GM21447 (cell line): ENCODE results near the gene PRIM1.
"Not testable (repeated sequence)": the region's sequence is repeated elsewhere in the genome, so short reads cannot be mapped to it uniquely, and the experiment has no call there.

Experiments used
- ATAC-seq: cut with Tn5 transposase; IDR thresholded peaks from one replicate; pipeline ENCODE4 v1.9.1; 2021; ENCODE audit not compliant: unreplicated experiment

Gene PRIM1

DNA sequence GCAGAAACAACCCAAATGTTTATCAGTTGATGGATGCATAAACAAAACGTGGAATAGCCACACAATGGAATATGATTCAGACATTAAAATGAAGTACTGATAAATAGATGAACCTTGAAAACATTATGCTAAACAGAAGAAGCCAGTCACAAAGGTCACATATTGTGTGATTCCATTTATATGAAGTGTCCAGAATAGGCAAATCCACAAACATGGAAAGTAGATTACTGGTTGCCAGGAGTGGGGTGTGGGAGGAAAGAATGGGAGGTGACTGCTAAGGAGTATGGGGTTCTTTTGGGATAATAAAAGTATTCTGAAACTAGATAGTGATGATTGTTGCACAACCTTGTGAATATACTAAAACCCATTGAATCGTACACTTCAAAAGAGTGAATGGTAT, 9.7 kb upstream of the PRIM1 start:
- ATAC-seq = no peak

DNA sequence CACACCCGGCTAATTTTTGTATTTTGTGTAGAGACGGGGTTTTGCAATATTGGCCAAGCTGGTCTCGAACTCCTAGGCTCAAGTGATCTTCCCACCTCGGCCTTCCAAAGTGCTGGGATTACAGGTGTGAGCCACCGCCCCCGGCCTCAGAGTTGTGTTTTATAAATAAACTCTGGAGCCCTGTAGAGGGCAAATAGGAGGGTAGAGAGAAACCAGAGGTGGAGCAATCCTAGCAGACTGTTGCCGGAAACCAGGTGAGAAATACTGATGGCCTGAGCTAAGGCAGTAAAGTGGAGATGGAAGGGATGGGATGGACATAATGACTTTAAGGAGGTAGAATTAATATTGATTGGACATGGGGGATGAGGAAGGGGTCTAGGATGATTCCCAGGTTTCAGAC, 8.3 kb upstream of the PRIM1 start:
- ATAC-seq = no peak

DNA sequence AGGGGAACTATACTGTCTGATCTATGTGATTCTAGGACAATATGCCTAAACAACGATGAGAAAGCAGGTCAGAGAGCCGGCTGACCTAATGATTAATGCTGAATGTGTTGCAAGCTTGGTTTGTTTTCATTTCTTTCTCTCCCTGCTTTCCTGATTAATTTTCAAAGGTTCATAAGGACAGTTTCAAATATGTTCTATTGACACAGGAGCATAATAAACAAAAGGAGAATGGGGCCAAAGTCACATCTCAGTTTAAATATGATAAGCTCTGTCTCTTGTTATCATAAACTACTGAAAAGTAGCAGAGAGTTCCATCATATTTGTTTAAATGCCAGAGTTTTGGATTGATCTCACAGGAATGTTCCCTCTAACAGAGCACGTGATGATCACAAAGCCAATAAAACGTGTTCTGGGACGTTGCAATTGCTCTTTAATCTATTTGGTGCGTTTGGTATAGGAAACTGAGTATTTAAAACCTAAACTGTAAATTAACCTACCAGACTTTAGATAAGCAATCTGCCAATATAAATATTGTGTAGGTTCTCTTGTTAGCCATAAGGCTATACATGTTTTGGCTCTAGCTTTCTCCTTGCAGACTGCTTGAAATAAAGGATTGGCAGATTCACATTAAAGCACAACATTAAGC, 7.3 kb upstream of the PRIM1 start:
- ATAC-seq = no peak

DNA sequence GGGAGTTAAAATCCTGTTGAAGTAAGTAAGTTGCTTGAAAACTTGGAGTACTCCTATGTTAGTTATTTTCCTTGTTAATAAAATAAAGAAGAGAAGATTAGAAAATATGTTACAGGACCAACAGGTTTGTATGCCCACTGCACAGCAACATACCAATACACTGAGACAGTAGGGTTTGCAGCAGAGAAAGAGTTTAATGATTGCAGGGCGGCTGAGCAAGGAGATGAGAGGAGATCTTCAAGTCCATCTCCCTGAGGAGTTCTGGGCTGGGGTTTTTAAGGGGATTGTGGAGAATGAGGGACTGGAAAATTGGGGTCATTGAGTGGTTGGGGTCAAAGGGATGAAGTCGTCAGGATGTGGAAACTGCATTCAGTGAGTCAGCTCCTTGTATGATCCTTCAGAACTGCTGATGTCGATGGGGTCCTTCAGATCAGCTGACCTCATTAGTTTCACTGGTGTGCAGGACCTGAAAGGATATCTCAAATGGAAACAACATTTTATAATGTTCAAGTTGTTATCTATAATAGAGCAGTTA, 6.7 kb upstream of the PRIM1 start:
- no peak for ATAC-seq

DNA sequence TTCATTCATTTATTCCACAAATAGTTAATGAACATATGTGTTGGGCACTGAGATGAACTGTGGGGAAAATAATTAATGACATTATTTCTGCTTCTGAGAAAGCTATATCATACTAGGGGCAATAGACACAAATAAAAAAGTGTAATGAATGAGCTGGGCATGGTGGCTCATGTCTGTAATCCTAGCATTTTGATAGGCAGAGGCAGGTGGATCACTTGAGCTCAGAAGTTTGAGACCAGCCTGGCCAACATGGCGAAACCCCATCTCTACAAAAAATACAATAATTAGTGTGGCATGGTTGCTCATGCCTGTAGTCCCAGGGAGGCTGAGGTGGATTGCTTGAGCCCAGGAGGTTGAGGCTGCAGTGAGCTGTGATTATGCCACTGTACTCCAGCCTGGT, 5.8 kb upstream of the PRIM1 start:
- ATAC-seq = not testable (repeated sequence)

DNA sequence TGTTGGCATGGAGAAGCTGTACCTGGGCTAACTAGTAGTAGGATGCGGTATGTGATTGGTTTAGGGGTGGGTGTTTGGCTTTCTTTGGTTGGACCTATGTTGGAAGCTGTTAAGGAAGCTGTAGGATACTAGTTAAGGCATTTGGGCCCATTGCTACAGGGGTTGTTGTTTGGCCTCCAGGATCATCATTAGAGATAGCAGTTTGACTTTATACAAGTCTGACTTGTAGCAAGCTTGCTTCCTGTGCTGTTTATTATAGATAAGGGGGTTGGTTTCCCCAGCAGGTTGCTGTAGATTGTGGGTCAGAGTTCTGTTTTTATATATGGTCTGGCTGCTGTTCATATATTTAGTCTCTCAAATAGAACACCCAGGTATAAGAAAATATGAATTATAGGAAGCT, 1.4 kb upstream of the PRIM1 start:
- no peak for ATAC-seq

DNA sequence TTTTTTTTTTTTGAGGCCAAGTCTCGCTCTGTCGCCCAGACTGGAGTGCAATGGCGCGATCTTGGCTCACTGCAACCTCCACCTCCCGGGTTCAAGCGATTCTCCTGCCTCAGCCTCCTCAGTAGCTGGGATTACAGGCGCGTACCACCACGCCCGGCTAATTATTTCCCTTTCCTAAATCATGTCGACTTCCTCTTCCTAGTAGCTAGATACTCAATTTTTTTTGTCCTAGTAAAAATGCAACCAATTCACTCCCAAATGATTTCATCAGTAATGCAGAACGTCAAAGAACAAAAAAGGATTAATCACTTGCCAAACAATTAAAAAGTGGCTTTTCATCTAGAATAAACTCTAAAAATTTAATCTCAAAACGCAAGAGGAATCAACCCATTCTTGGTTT, 1.5 kb downstream of the PRIM1 start:
- not testable (repeated sequence) for ATAC-seq

DNA sequence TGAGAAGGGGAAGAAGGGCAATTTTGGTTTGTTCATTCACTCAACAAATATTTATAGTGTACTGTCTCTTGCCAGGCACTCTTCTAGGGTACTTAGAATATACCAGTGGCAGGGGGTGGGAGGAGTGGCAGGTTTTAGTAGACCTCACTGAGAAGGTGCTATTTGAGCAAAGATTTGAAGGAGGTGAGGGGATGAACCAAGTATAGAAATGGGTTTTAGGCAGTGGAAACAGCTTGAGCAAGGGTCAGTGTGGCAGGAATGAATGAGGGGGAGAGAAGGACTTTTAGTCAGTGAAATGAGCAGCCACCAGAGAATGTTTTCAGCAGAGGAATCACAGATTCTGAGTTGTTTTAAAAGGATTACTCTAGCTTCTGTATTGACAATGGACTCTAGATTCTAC, 2.3 kb downstream of the PRIM1 start:
- ATAC-seq = no peak

DNA sequence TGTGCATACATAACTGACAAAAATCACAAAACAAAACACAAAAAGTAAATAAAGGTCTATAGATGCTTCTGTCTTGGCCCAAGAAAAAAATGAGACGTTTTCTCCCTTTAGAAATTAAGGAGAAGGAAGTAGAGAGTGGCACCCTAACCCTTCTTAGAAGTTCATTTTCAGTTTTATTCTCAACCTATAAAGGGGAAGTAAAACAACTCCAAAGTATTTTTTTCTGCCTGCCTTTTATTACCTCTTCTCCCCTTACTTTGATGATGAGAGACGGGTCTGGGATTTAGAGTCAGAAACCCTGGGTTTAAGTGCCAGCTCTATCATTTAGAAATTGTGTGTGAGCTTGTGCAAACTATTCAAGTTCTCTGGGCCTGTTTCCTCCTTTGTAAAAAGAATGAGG, 2.8 kb downstream of the PRIM1 start:
- no peak for ATAC-seq

DNA sequence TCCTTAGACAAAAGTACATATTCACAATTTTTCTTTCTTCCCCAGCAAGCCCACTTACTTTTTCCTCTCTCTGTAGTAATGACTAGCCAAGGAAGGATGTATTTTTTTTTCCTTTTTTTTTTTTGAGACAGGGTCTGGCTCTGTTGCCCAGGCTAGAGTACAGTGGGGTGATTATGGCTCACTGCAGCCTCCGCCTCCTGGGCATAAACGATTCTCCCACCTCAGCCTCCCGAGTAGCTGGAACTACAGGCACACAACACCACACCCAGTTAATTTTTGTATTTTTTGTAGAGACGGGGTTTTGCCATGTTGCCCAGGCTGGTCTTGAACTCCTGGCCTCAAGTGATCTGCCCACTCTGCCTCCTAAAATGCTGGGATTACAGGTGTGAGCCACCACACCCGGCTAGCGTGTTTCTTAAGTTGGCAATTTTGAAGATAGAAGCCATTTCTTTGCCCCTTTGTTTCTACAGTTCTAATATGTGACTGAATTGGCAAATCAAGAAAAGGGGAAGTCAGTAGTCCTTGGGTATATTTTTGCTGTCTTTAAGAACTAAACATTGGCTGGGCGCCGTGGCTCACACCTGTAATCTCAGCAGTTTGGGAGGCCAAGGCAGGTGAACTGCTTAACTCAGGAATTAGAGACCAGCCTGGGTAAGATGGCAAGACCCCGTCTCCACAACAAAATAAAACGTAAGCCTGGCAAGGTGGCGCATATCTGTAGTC, 23.8 kb downstream of the PRIM1 start:
- no peak for ATAC-seq

DNA sequence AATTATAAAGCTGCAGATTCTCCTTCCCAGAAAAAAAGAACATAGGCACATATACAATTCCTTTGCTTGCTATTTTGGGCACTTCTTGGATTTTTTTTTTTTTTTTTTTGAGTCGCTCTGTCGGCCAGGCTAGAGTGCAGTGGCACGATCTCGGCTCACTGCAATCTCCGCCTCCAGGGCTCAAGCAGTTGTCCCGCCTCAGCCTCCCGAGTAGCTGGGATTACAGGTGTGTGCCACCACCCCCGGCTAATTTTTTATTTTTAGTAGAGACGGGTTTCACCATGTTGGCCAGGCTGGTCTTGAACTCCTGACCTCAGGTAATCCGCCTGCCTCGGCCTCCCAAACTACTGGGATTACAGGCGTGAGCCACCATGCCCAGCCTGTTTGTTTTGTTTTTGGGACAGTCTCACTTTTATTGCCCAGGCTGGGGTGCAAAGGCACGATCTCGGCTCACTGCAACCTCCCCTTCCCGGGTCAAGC, 25.9 kb downstream of the PRIM1 start:
- ATAC-seq = not testable (repeated sequence)

DNA sequence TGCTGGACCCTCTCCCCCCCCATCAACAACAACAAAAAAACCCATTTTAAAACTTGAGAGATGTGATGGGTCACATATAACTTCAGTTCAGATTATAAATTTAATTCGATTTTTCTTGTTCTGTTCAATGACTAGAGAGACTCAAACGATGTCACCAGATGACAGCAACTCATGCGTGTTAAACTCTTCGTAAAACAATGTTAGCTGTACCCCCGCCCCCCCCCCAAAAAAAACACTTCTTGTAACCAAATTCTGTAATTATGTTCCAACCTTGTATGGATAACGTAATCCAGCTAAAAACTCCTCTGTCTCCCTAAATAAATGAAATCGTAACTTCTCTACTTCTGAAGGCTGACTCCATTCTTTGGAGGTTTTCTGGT, 26.4 kb downstream of the PRIM1 start:
- no peak for ATAC-seq

DNA sequence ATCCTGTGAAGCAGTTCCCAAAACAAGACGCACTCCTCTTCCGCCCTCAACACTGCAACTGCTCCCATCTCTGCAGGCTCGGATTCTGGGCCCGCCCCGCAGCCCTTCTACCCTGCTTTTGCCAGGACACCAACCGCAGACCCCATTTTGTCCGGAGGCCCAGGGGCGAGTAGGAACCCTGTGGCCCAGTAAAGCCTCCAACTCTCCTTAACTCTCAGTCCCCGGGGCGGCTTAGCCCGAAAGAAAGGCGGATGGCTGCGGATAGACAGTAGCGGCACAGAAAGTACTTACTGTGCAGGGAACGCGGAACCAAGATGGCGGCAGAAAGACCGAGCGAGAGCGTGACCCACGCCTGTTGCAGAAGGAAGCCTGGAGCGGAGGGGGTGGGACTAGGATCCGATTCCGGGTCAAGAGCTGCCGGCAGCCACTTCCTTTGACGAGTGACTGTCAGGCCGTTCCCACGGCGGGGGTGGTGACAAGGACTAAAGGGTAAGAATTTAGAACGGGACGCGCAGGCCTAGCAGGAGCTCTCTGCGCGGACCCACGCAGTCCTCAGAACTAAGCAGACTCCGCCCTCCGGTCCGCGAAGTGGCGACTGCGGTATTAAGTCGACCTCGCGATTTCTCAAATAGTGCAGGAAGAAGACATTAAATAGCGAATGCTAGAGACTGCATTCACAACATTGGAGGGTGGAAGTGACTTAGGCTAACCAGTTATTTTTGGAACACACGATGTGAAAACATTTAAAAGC, 27.0 kb downstream of the PRIM1 start, which contains the start of gene NACA:
NACA (minus strand) TSS at position 328 of the 751 bp plus-strand sequence. CDS start 778 bp downstream, outside the sequence.
- peak; percentile 91 for ATAC-seq

DNA sequence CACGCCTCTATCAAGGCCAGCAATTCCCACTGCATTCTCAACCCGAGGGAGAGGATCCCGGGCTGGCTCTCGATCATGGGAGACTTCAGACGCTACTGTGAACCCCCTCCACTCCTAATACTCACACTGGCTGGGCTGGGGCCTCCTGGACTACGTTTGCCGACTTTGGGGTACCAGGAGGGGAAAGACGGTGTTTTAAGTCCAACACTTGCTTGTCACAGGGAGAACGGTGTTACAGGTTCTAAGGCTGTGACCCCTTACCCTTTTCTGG, 27.5 kb downstream of the PRIM1 start:
- ATAC-seq = no peak

DNA sequence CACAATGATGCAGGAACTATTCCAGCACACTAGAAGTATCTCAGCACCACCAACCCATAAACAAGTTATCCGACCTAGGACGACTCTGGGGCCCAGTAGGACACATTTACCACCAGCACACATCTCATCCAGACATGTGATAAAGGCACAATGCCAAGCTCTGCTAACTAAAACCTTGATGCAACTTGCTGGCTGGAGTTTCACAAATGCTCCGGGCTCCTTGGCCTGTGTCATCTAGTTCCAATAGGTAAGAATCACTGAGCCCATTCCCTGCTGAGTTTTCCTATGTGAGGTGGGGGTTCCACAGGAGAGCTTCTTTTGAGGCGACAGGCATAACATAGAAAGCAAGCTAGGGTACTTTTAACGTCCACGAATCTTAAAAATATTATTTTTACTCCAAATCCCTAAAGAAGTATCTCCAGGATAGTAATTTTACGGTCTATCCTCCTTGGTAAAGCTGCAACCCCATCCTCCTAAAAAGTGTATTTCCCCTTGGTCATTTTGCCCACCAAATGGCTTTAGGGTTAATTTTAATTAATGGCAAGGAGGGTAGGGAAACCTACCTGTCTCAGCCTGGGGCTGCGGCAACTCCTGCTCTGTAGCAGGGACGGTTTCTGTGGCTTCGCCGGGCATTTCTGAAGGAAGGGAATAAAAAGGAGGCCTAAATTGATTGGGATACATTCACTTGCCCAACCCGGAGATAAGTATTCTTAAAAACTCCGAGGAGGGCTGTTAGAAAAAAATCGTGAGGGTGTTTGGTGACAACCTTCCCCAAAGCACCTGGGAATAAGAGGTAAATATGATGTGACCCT, 28.0 kb downstream of the PRIM1 start:
- ATAC-seq = no peak

DNA sequence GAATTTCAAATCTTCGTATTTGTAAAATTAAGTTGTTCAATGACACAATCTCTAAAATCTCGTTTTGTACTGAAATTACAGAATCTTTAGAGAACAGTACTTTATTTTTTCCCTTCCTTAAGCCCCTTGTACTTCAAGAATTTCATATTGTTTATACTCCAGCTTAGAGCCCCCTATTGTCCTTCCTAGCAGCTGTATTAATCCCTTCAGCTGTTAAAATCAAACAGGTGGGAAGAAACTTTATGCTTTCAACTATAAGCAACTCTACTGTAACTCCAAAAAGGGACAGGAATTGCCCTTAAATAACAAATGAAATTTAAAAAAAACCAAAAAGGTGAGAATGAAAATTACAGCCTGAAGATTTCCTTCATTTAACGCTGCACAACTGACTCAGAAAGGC, 28.8 kb downstream of the PRIM1 start:
- no peak for ATAC-seq

DNA sequence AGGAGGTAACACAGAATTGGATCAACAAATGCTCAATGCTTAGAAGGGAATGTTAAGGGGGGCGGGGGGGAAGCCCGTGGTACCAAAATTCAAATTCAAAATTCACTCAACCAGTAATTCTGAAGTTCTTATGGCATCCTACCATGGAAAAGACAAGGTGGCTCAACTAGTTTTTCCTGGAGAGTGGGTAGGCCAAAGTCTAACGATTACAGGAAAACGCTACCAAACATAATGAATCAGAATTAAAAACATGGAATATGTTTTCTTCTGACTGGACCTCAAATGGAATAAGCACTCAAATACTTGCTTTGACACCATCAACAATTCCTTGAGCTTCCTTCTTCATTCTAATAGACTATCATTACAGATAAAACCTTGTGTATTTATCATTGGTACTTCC, 29.3 kb downstream of the PRIM1 start:
- no peak for ATAC-seq

DNA sequence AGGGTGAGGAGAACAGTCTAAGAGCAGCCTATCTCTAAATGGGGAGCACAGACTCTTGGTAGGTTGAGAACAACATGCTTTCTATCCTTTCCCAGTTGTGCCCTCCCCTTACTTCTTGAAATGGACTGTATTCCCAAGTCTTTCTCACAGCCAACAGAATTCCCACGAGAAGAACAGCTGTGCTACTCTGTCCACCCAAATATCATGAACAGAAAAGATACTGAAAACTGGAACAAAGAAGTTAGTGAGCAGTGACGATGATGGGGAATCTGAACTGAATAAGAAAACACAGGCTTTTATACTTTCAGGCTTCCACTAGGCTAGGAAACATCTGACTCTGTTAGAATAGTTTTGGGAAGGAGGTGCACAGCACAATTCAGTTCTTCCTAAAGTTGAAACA, 30.4 kb downstream of the PRIM1 start:
- ATAC-seq = no peak

DNA sequence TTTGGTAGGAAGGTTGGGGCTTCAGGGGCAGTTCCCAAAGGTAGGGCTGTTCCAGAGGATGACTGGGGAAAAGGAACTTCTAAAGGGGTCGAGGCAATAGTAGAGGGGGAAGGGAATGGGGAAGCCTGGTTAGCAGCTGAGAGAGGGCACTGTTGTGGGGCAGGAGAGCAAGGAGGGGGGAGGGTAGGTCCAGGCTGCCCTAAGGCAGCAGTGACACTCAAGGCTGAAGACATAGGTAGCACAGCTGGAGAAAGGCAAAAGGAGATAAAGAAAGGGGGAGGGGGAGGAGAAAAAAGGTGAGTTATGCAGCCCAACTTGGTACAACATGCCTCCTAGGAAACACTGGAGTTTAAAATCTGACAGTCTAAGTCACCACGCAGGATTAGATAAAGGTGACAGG, 30.9 kb downstream of the PRIM1 start:
- no peak for ATAC-seq

DNA sequence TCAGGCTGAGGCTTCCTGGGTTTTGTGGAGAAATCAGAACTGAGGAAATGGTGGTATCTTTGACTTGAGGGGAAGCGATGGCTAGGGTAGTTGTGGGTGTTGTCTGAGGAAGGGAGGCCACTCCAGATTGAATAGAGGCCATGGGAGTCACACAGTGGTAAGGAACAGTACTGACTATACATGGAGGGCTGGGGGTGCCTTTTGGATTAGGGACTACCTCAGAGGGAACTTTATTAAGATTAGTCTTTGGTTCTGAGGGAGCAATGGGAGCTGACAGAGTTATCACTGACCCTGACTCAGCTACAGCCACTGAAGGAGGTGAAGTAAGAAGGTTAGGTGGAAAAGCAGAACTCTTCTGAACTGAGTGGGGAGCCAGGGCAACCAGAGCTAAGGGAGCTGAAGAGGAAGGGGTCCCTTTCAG, 31.4 kb downstream of the PRIM1 start:
- ATAC-seq = no peak

DNA sequence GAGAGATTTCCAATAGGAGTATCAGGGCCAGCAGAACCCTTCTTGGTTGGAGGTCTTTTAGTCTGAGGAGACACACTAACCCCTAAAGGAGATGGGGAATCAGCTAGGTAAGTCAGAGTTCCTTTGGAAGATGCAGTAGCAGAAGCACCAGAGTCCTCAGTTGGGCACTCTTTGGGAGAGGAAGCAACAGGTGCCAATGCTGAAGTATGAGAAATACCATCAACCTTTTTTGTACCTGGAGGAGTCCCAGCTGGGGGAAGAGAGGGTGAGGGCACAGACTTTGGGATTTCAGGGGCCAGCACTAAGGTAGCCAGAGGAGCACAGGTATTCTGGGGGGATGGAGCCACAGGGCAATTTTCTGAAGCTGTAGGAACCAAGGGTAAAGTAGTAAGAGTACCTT, 33.1 kb downstream of the PRIM1 start:
- ATAC-seq = no peak
